ENCODE results near the gene C1QTNF4.
A peak's percentile ranks its signal among the peaks of the same experiment; 100 is the strongest.
"Not testable (repeated sequence)": the region's sequence is repeated elsewhere in the genome, so short reads cannot be mapped to it uniquely, and the experiment has no call there.

Gene C1QTNF4

DNA sequence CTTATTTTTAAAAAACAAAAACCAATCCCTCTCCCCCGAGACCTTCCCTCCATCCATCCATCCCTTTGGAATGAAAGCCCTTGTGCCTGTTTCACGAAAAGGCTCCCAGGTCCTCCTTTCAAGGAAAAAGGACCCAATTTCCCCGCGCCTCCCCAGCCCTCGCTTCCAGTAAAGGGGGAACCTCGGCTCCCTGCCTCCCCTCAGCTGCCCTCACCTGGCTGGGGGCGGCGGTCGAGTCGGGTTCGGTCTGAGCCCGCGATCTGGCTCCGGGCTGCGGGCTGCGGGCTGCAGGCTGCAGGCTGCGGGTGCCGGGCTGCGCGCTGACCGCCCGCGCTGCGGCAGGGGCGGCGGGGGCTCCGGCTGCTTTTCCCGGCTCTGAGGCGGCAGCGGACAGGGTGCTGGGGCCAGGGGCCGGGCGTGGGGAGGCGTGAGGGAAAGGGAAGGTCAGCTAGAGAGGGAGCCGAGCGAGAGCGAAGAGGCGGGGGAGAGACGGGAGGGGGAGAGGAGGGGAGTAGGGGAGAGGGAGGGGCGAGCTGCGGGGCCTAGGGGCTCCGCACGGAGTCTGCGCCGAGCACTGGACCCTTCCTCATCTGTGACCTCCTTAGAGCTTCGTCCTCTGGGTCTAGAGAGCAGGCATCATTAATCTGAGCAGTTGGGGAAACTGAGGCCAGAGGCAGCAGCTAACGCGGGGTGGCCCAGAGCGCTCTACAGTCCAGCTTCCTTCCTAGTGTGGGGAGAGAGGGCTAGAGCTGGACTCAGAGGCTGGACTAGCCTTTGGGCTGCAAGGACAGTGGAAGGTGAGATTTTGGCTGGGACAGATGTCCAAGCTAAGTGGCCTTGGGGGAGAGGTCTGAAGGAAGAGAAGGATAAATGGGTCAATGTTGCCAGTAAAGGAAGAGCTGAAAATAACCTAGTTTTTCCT is at the start of gene C1QTNF4:
Gene C1QTNF4, minus strand, starts transcription at position 478 of the 922 bp plus-strand sequence. CDS start 3,601 bp downstream, outside the sequence.
- DNase-seq (ENCODE audit: low read depth in 2 of 2) = no peak

DNA sequence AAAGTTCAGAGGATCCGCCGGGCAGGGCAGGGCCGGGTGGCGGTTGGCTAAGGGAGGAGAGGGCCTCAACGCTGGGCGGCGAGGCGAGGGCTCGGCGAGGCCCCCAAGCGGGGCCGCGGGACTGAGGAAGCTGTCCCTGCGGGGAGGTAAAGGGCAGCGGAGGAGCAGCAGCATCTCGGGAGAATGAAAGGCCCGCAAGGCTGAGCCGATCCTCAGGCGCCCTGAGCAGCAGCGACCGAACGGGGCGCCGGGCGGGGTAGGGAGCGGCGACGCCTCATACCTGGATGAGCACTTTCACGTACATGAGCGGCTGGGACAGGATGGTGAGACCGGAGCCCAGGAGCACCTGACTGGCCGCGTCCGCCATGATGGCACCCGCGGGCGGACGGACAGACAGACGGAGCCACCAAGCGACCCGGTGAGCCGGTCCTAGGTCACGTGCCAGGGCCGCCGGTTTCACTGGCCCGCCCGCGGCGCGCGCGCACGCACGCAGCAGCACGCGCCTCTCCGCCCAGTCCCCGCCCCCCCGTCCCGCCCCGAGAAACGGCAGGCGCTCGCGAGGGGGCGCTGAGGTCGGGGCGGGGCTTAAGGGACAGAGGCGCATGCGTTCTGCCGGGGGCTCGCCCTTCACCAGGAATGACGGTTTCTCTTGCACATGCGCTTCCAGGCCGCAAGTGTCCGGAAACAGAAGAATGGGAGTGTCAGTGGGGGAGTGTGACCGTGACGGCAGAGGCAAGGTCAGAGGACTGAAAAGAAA is 48.1 kb upstream of the C1QTNF4 start, which contains the start of gene MTCH2:
Gene MTCH2, minus strand, starts transcription at position 461 of the 757 bp plus-strand sequence. Its CDS starts 94 bp downstream, at position 367.
- peak; percentile 92 to 93 for DNase-seq (ENCODE audit: low read depth in 2 of 2)

DNA sequence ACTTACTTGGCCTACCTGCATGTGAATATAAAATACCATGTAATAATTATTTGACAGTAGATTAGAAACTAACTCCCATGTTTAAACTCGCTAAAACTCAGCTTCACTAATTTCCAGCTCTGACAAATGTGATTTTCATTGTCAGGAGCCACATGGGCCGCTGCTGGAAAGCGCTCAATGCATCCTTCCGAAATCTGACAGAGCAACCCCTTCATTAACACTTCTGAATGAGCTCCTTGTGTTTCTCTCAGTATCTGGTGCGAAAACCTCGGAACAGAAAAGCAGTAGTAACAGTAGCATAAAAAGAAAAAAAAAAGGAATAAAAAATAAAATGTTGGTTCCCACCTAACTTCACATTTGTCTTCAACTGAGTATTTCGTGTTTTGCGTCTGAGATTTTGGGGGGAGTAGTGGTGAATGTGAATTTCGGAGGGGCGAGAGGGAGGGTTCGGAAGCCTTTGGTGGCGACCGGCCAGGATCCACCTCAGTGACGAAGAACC is 47.4 kb upstream of the C1QTNF4 start:
- DNase-seq (ENCODE audit: low read depth in 2 of 2) = no peak

DNA sequence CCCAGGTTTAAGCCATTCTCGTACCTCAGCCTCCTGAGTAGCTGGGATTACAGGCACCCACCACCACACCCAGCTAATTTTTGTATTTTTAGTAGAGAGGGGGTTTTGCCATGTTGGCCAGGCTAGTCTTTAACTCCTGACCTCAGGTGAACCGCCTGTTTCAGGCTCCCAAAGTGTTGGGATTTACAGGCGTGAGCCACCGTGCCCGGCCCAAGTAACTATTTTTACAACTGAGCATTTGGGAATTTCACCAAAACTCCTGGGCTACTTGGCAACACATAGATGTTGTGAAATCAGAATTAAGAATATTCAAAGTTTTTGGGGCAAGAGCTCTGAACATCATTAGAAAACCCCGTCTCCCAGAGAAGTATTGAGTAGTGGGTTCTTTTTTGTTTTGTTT is 46.3 kb upstream of the C1QTNF4 start:
- not testable (repeated sequence) for DNase-seq (ENCODE audit: low read depth in 2 of 2)

DNA sequence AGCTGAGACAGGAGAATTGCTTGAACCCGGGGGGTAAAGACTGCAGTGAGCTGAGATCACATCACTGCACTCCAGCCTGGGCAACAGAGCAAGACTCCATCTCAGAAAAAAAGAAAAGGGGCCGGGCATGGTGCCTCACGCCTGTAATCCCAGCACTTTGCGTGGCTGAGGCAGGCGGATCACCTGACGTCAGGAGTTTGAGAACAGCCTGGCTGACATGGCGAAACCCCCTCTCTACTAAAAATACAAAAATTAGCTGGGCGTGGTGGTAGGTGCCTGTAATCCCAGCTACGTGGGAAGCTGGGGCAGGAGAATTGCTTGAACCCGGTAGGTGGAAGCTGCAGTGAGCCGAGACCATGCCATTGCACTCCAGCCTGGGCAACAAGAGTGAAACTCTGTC is 42.1 kb upstream of the C1QTNF4 start:
- DNase-seq (ENCODE audit: low read depth in 2 of 2) = not testable (repeated sequence)

GRCh38 chr11:47631473-47631872 is 37.3 kb upstream of the C1QTNF4 start:
- DNase-seq (ENCODE audit: low read depth in 2 of 2) = no peak

DNA sequence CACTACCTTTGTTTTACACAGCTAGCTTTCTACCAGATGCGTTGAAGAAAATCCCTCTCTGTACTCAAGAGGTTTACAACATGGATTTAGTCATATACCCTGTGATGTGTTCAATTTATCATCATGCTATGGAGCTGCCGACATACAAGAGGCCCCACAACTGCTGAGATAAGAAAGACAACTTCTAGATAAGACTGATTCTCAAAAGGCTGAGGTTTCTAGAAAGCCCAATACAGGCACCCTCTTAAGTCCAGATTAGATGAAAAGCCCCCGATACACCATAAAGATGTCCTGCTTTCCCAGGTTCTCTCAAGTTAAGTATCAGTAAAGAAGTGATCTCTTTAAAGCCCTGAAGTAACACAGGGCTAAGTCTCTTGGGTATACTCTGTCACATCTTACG is 33.8 kb upstream of the C1QTNF4 start:
- DNase-seq (ENCODE audit: low read depth in 2 of 2) = no peak

GRCh38 chr11:47626234-47626633 is 32.0 kb upstream of the C1QTNF4 start:
- DNase-seq (ENCODE audit: low read depth in 2 of 2) = no peak

- DNase-seq (ENCODE audit: low read depth in 2 of 2) = no peak
These were observed 26.7 kb upstream of the C1QTNF4 start for GRCh38 chr11:47620836-47621378.

GRCh38 chr11:47617417-47617809 is 23.2 kb upstream of the C1QTNF4 start:
- DNase-seq (ENCODE audit: low read depth in 2 of 2) = no peak

- no peak for DNase-seq (ENCODE audit: low read depth in 2 of 2)
These were observed 22.7 kb upstream of the C1QTNF4 start for GRCh38 chr11:47616726-47617416.

GRCh38 chr11:47615249-47615648 is 21.0 kb upstream of the C1QTNF4 start:
- no peak for DNase-seq (ENCODE audit: low read depth in 2 of 2)

DNA sequence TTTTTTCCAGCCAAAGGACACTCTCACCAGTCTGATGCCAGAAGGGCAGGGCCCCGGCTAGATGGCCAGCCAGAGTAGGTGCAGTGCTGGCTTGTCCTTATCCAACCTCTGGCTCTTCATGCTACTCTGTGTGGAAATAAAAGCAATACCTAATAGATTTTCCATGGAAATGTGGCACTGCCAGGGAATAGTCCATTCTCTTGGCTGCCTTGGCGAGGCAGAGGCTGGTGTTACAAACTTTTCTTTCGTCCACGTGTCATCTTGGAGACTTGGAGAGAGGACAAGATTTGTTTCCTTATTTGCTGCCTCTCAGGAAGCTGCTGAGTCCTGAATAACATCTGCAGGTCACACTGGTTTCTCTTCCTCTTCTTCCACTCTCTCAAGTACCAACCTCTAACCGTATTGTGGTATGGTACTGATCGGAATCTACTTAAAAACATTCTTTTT is 17.2 kb upstream of the C1QTNF4 start:
- DNase-seq (ENCODE audit: low read depth in 2 of 2) = no peak

DNA sequence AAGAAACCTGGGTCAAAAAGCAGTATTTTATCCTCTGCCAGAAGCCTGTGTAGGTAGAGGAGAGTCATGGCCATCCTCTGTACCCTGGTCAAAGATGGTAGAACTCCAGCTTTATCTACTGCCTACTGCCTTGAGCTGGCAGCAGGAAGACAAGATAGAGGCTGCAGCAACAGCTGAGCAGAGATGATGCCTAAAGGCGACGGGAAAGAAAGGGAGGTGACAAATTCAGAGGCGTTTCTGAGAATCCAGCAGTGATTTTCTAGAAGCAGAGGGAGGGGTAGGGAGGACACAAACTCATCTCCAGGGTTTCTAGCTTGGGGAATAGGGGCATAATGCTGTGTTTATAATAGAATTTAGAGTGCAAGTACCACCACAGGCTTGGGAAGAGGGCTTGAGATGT is 15.5 kb upstream of the C1QTNF4 start:
- no peak for DNase-seq (ENCODE audit: low read depth in 2 of 2)

GRCh38 chr11:47607380-47607779 is 13.2 kb upstream of the C1QTNF4 start:
- no peak for DNase-seq (ENCODE audit: low read depth in 2 of 2)

- no peak for DNase-seq (ENCODE audit: low read depth in 2 of 2)
These were observed 12.5 kb upstream of the C1QTNF4 start for GRCh38 chr11:47606731-47607130.

GRCh38 chr11:47605921-47606320 is 11.7 kb upstream of the C1QTNF4 start:
- no peak for DNase-seq (ENCODE audit: low read depth in 2 of 2)

- no peak for DNase-seq (ENCODE audit: low read depth in 2 of 2)
These were observed 9.1 kb upstream of the C1QTNF4 start for GRCh38 chr11:47603295-47603694.

GRCh38 chr11:47599902-47600301 is 5.7 kb upstream of the C1QTNF4 start:
- no peak for DNase-seq (ENCODE audit: low read depth in 2 of 2)

DNA sequence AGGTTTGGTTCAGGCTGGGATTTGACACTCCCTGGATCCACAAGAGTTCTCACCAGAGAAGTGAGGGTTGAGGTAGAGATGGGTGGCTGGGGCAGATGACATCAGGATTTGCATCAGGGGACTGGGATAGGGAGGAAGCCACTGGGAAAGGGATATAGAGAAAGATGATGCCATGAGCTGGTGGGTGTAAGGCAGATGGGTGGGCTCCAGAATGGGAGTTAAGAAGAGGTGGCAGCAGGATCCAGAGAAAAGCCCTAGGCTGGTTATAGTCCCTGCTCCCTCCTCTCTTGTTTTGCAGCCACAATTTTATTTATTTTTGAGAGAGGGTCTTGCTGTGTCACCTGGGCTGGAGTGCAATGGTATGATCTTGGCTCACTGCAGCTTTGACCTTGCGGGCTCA is 1.8 kb upstream of the C1QTNF4 start:
- no peak for DNase-seq (ENCODE audit: low read depth in 2 of 2)

GRCh38 chr11:47595029-47595428 is 818 bp upstream of the C1QTNF4 start:
- DNase-seq (ENCODE audit: low read depth in 2 of 2) = no peak
